ENCODE data around the gene ZP2. TPM values are rescaled to one million over a fixed set of nuclear protein-coding genes. Genes with fewer than 3 reads are reported as not detected.

The ZP2 gene
- total RNA-seq, 1 donor, result not detected

- Histone ChIP-seq H3K4me1 (ENCODE audit: insufficient read depth, low read length) (no peaks in the 10 kb centered on the region), H4K20me1 (ENCODE audit: insufficient read depth, low read length) (no peaks in the 10 kb centered on the region), H3K27me3 (ENCODE audit: insufficient read depth, low read length) (peaks cover 6% of the 10 kb centered on the region), H3K4me2 (ENCODE audit: insufficient read depth, low read length) (no peak overlapping the region), H3K9me3 (ENCODE audit: low read depth, low read length) (no peaks in the 10 kb centered on the region), H3K36me3 (ENCODE audit: insufficient read depth, low read length) (no peaks in the 10 kb centered on the region), H2AFZ (ENCODE audit: low read length) (no peak overlapping the region), H3K27ac (ENCODE audit: low read depth, low read length) (no peak overlapping the region), H3K79me2 (ENCODE audit: insufficient read depth, low read length) (no peaks in the 10 kb centered on the region), H3K4me3 (ENCODE audit: insufficient read depth, low read length) (no peak overlapping the region)
- DNase-seq (ENCODE audit: insufficient read length, low spot score, missing footprints), result no peak
- no peak for TF ChIP-seq CTCF (IDR thresholded peaks at IDR 0.05; ENCODE audit: extremely low read depth, low read depth, low read length)
Measured at GRCh38 chr16:21239646-21240045, 28.3 kb upstream of the ZP2 start.

- no peak for TF ChIP-seq CTCF (IDR thresholded peaks at IDR 0.05; ENCODE audit: extremely low read depth, low read depth, low read length)
- Histone ChIP-seq H2AFZ (ENCODE audit: low read length) (no peak overlapping the region), H3K27me3 (ENCODE audit: insufficient read depth, low read length) (peaks cover 10% of the 10 kb centered on the region), H3K36me3 (ENCODE audit: insufficient read depth, low read length) (no peaks in the 10 kb centered on the region), H3K4me2 (ENCODE audit: insufficient read depth, low read length) (no peak overlapping the region), H3K27ac (ENCODE audit: low read depth, low read length) (no peak overlapping the region), H4K20me1 (ENCODE audit: insufficient read depth, low read length) (no peaks in the 10 kb centered on the region), H3K4me3 (ENCODE audit: insufficient read depth, low read length) (no peak overlapping the region), H3K79me2 (ENCODE audit: insufficient read depth, low read length) (no peaks in the 10 kb centered on the region), H3K9me3 (ENCODE audit: low read depth, low read length) (no peaks in the 10 kb centered on the region), H3K4me1 (ENCODE audit: insufficient read depth, low read length) (no peaks in the 10 kb centered on the region)
- no peak for DNase-seq (ENCODE audit: insufficient read length, low spot score, missing footprints)
Measured at GRCh38 chr16:21236831-21237230, 25.5 kb upstream of the ZP2 start.

GRCh38 chr16:21235199-21235585, 23.8 kb upstream of the ZP2 start:
- H3K4me2 ChIP-seq (ENCODE audit: insufficient read depth, low read length), result no peak overlapping the region
- peaks cover 10% of the 10 kb centered on the region for H3K27me3 ChIP-seq (ENCODE audit: insufficient read depth, low read length)
- H3K4me3 ChIP-seq (ENCODE audit: insufficient read depth, low read length), result no peak overlapping the region
- H3K9me3 ChIP-seq (ENCODE audit: low read depth, low read length), result no peaks in the 10 kb centered on the region
- no peaks in the 10 kb centered on the region for H4K20me1 ChIP-seq (ENCODE audit: insufficient read depth, low read length)
- no peak for DNase-seq (ENCODE audit: insufficient read length, low spot score, missing footprints)
- no peaks in the 10 kb centered on the region for H3K36me3 ChIP-seq (ENCODE audit: insufficient read depth, low read length)
- TF ChIP-seq CTCF (IDR thresholded peaks at IDR 0.05; ENCODE audit: extremely low read depth, low read depth, low read length), result no peak
- H3K79me2 ChIP-seq (ENCODE audit: insufficient read depth, low read length), result no peaks in the 10 kb centered on the region
- H3K4me1 ChIP-seq (ENCODE audit: insufficient read depth, low read length), result no peaks in the 10 kb centered on the region
- no peak overlapping the region for H2AFZ ChIP-seq (ENCODE audit: low read length)
- no peak overlapping the region for H3K27ac ChIP-seq (ENCODE audit: low read depth, low read length)

- TF ChIP-seq CTCF (IDR thresholded peaks at IDR 0.05; ENCODE audit: extremely low read depth, low read depth, low read length), result no peak
- H3K4me1 ChIP-seq (ENCODE audit: insufficient read depth, low read length), result no peaks in the 10 kb centered on the region
- no peaks in the 10 kb centered on the region for H4K20me1 ChIP-seq (ENCODE audit: insufficient read depth, low read length)
- H3K27ac ChIP-seq (ENCODE audit: low read depth, low read length), result no peak within 1 kb of the TSS
- H3K36me3 ChIP-seq (ENCODE audit: insufficient read depth, low read length), result no peaks in the 10 kb centered on the region
- no peak within 1 kb of the TSS for H2AFZ ChIP-seq (ENCODE audit: low read length)
- no peaks in the 10 kb centered on the region for H3K9me3 ChIP-seq (ENCODE audit: low read depth, low read length)
- DNase-seq (ENCODE audit: insufficient read length, low spot score, missing footprints), result no peak
- no peaks in the 10 kb centered on the region for H3K79me2 ChIP-seq (ENCODE audit: insufficient read depth, low read length)
- H3K4me3 ChIP-seq (ENCODE audit: insufficient read depth, low read length), result no peak within 1 kb of the TSS
- H3K4me2 ChIP-seq (ENCODE audit: insufficient read depth, low read length), result no peak within 1 kb of the TSS
- peaks cover 16% of the 10 kb centered on the region for H3K27me3 ChIP-seq (ENCODE audit: insufficient read depth, low read length)
Measured at GRCh38 chr16:21233521-21234150, 22.3 kb upstream of the ZP2 start, which contains the start of gene ANKS4B. ANKS4B (plus strand) TSS chr16:21233699; CDS start chr16:21233738, 39 bp downstream.

Data from osteoblast (primary cell).